GM13976 (cell line): Measurements from ENCODE around the gene ERICH6B.

ENCODE experiments used
- DNase-seq: peaks from one replicate; pipeline ENCODE4 v3.0.0; 2012; ENCODE audit warnings: low spot score
- in situ Hi-C: fragments of 300-500 bp; cut with MboI; formaldehyde crosslinking; loops from one replicate; pipeline ENCODE4 v1.12.0; 2022; ENCODE audit warnings: low sequenced_read_pairs, mixed read lengths, inconsistent platforms; ENCODE audit not compliant: unreplicated experiment
- TF ChIP-seq, protein P1 (sequence below): IDR thresholded peaks from 2 replicates; pipeline ENCODE4 v1.5.1; 2012; ENCODE audit warnings: borderline replicate concordance, mild to moderate bottlenecking; ENCODE audit not compliant: insufficient read depth; ENCODE audit errors: extremely low read depth, missing control alignments, control extremely low read depth

Gene ERICH6B

DNA sequence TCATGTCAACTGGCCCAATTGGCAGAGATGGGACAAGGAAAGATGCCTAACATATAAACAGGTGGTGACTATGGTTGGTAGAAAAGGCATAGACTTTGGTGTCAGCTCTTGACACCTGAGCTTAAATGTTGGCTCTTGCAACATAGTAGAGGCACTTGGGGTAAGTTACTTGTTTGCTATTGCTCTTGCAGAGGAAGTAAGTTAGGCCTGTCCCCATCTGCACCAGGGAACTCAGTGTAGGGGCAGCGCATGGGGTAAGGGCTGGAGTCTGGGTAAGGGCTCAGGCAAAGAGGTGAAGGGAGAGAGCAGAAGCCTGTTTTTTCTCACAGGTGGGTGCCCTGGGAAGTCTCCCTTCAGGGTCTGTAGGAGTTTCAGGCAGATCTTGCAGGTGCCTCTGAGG, 27.6 kb downstream of the ERICH6B start:
- TF ChIP-seq, protein P1, sequence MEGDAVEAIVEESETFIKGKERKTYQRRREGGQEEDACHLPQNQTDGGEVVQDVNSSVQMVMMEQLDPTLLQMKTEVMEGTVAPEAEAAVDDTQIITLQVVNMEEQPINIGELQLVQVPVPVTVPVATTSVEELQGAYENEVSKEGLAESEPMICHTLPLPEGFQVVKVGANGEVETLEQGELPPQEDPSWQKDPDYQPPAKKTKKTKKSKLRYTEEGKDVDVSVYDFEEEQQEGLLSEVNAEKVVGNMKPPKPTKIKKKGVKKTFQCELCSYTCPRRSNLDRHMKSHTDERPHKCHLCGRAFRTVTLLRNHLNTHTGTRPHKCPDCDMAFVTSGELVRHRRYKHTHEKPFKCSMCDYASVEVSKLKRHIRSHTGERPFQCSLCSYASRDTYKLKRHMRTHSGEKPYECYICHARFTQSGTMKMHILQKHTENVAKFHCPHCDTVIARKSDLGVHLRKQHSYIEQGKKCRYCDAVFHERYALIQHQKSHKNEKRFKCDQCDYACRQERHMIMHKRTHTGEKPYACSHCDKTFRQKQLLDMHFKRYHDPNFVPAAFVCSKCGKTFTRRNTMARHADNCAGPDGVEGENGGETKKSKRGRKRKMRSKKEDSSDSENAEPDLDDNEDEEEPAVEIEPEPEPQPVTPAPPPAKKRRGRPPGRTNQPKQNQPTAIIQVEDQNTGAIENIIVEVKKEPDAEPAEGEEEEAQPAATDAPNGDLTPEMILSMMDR: no peak
- no peak for DNase-seq
- in situ Hi-C loops: no loop called here

DNA sequence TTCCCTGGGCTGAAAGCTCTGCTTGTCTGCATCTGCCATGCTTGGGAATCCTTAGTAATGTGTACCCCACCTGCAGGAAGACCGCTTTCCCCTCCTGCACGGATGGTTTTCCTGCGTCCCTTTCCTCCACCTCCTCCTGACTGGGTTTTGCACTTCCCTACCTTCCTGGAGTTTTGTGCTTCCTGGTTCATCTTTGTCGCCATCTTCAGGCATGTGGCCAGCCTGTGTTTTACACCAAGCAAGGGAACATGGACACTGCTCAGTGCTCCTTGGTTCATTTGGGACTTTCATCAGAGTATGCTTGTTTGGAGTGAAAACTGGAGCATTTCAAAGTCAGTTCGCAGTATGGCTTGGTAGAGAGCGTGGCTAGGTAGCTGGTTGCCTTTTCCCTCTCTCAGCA, 30.7 kb downstream of the ERICH6B start:
- TF ChIP-seq, protein P1: no peak
- in situ Hi-C loops: no loop called here
- no peak for DNase-seq

DNA sequence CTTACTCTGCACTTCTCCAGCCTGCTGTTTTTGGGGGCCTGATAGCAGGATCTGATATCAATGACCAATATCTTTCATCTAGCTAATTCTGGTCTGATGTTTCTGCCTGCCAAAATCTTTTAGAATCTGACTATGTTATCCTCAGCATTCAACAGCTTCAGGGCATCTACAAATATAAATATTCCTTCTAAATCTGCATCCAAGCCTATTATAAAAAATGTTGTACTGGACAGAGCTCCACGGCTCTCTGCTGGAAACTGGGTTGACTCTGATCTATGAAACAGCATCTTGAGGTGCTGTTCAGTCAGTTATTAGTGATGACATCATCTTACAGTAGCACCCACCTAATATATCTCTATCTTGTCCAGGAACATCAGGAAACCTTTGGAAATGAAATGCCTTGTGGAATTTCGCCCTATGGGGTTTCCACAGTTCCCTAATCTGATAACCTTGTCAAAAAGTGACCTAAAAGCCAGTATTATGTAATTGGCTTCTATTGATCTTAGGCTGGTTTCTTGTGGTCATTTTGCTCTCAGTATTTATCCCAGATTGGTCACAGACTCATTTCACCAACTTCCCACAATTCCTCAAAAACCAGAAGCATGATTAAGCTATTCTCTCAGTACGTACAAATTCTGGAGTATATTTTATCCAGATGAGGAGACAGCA, 33.0 kb downstream of the ERICH6B start:
- no peak for DNase-seq
- in situ Hi-C loops: no loop called here
- TF ChIP-seq, protein P1: no peak

DNA sequence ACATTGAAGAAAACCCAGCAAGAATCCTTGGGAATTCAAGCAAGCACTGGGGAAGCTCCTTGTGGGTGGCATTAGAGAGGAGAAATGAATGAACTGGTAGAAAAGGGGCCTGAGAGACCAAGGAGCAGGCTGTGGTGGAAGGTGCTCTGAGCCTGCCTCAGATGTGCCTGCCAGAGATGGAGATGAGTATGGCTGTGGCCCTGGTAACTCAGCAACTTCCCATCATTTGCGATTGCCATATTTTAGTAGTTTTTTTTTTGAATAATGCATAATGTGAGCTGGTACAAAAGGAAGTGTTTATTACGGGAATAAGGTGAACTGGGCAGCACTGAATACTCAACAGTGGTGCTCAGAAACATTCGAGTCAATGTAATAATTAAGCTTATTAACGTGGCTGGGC, 39.1 kb downstream of the ERICH6B start:
- in situ Hi-C loops: no loop called here
- TF ChIP-seq, protein P1: no peak
- no peak for DNase-seq

DNA sequence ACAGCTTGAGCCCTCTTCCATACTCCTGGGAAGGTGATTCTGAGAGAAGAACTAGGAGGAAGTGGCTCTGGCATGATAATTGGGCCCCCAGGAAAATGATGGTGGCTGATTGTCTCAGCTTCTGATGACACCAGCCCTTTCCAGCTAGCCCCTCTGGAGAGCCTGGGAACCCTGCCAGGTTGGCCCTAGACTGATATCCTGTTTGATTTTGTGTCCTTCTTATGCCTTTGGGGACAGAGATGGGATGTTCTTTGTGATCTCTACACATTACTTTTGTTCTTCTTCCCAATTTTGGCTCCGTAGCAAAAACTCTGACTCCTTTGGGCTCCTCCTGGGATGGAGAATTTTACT, 39.7 kb downstream of the ERICH6B start:
- no peak for DNase-seq
- TF ChIP-seq, protein P1: no peak
- in situ Hi-C loops: no loop called here

DNA sequence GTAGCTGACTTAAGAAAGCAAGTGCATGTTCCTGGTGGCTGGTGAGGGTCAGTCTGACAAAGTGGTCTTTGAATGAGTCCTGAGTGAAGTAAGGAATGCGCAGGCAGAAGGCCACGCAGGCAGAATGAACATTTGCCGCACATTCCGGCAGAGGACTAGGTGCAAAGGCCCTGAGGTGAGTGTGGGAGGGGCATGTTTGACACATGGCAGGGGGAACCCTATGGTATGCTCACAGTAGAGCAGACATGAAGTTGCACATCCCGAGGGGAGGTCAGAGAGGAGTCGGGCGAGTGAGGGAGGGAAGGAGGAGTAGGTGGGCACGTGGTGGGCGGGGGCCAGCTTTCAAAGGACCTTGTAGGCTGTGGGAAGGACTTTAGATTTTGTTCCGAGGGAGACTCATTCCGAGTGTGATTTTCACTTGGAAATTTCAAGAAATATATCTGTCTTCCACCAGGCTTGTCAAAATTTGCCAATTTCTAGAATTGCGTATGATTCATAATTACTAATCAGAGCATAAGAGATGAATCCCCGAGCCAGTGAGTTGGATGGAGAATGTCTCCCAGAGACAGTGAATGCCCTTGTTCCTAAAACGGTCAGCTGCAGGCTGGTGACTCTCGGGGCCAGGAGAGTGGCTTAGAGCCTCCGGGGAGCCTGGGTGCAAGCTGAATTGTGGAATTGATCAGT, 40.3 kb downstream of the ERICH6B start:
- in situ Hi-C loops: no loop called here
- TF ChIP-seq, protein P1: no peak
- DNase-seq: no peak
